Heart right ventricle (tissue), 16 donors: ENCODE results near the gene RHBDD2. TPM values are rescaled to one million over a fixed set of nuclear protein-coding genes. Genes with fewer than 3 reads are reported as not detected.

Source experiments
- ATAC-seq, 8 donors: fragments of 200-7000 bp; cut with Tn5 transposase; one replicate each; pipeline ENCODE4 v1.9.1; 2020; ENCODE audit warnings: mild to moderate bottlenecking in 8 of 8, moderate library complexity in 8 of 8, moderate number of reproducible peaks in 1 of 8
- DNase-seq, 2 donors: peaks; one replicate each; pipeline ENCODE4 v3.0.0-alpha.2; 2020
- H3K27ac ChIP-seq, 10 donors: fragments of 200-600 bp; sonication (generic) in 2 of 10; one replicate each; pipeline versions ENCODE4 v1.5.0 to v1.8.0; 2020 to 2022; ENCODE audit warnings: mild to moderate bottlenecking in 3 of 10
- H3K27me3 ChIP-seq, 7 donors: fragments of 200-600 bp; one replicate each; pipeline ENCODE4 v1.8.0; 2021 to 2022; ENCODE audit warnings: mild to moderate bottlenecking in 2 of 7
- H3K36me3 ChIP-seq, 9 donors: fragments of 200-600 bp; sonication (generic) in 1 of 9; one replicate each; pipeline versions ENCODE4 v1.5.0 to v1.8.0; 2020 to 2022; ENCODE audit warnings: mild to moderate bottlenecking in 2 of 9
- H3K4me1 ChIP-seq, 9 donors: fragments of 200-600 bp; sonication (generic) in 1 of 9; one replicate each; pipeline versions ENCODE4 v1.5.0 to v1.8.0; 2020 to 2022; ENCODE audit warnings: mild to moderate bottlenecking in 4 of 9
- H3K4me3 ChIP-seq, 10 donors: fragments of 200-600 bp; sonication (generic) in 2 of 10; one replicate each; pipeline versions ENCODE4 v1.5.0 to v1.8.0; 2020 to 2022; ENCODE audit warnings: mild to moderate bottlenecking in 7 of 10, moderate library complexity in 2 of 10
- H3K9me3 ChIP-seq, 11 donors: fragments of 200-600 bp in 10 of 11; sonication (generic) in 2 of 11; one replicate each; pipeline versions ENCODE4 v1.5.0 to v1.8.0; 2013 to 2022; ENCODE audit warnings: mild to moderate bottlenecking in 2 of 11, control low read depth in 1 of 11, moderate library complexity in 1 of 11
- CTCF ChIP-seq, 9 donors: fragments of 200-600 bp; sonication (generic) in 2 of 9; IDR thresholded peaks; one replicate each; pipeline versions ENCODE4 v1.5.0 to v1.8.0; 2021 to 2022; ENCODE audit warnings: antibody characterized with exemption in 9 of 9, mild to moderate bottlenecking in 5 of 9, moderate library complexity in 1 of 9
- WGBS, 2 donors: extraction: QIAGEN DNeasy Blood & Tissue Kit; methylation state at CpG; one replicate each; pipeline ENCODE4 v1.1.7; 2013; ENCODE audit warnings: inconsistent platforms in 1 of 2; 5-methylcytosine and 5-hydroxymethylcytosine counted together
- intact Hi-C, 10 donors: fragments of 100-400 bp; cut with DNase I; formaldehyde crosslinking; loops; one replicate each; pipeline versions ENCODE4 v1.11.1 to v1.14.2; 2022
- polyA plus RNA-seq, 2 donors: library from polyadenylated mRNA; stranded (reverse); fragments of 200-250 nt; gene quantifications; one replicate each; pipeline ENCODE4 v1.2.3, GENCODE V29; 2013
- total RNA-seq, 10 donors: library from RNA; stranded (reverse); fragmentation: NEBNext Ultra II Directional in 3 of 10; extraction: Animal tissue kit (Norgen Biotek cat#: 25700) in 3 of 10; gene quantifications; one replicate each; pipeline versions ENCODE4 v1.2.1 to v1.2.4, GENCODE V29; 2021 to 2023
- donor health status: Arrhythmogenic right ventricular cardiomyopathy.
- donor health status: ischemic (EF 13 %, LVEDD 7.1; RV severe dilation, severe dysfunction).
- donor health status: healthy with polysubstance abuse.
- donor health status: DM: no; HTN: yes; CAD: no.
- donor health status: DM: no; HTN: no; CAD: no.
- donor health status: ischemic (EF 25% LVEDD 6.9; RV normal size, moderate dysfunction).
- donor health status: ischemic (EF 25% LVEDD 5.7; RV mildly dilated, moderate dysfunction).
- donor health status: healthy.
- donor health status: DM: yes; HTN: yes; CAD: no.
- donor health status: Ischemic cardiomyopathy.
- donor health status: ischemic (EF 35%, LVEDD 5.7; RV mildly dilated, moderate dysfunction).
- donor health status: nonischemic (EF 11% LVEDD 7.7; RV severe dilation, severe dysfunction).
- donor health status: DM: yes; HTN: yes; CAD: no.
- donor health status: PGD.
- donor health status: ischemic (EF 29% LVEDD 5.4; RV normal size, mild dysfunction).
- donor health status: nonischemic (EF 23%, LVEDD 6.1; RV moderate dilation, normal function).

RHBDD2 gene
- total and polyA plus RNA-seq, 12 donors: 20.8 to 48.1 (median 28.8) TPM

- Histone ChIP-seq H3K9me3 (no peaks in the 10 kb centered on the region), H3K4me3 (peak overlapping the region; percentile 88 to 100 (median 96)), H3K4me1 (peaks cover 15 to 60% (median 49%) of the 10 kb centered on the region in 9 donors), H3K36me3 (peaks cover 0 to 5% (median 0%) of the 10 kb centered on the region in 9 donors), H3K27ac (peak overlapping the region in 6 of 10 donors; percentile 88 to 98 (median 96)), H3K27me3 (no peaks in the 10 kb centered on the region)
- intact Hi-C loops: loop anchor here in 7 of 10 donors (5.0 kb wide), 5 partner anchors 36 to 81 kb away; partner anchors contain the start of gene TMEM120A (in 2 of the 7)
- DNase-seq (no peak), ATAC-seq (no peak)
- no peak for TF ChIP-seq CTCF (IDR thresholded peaks at IDR 0.05)
- 59 to 63% methylated on average over 5 of the region's 5 CpGs for WGBS, 2 donors
These were observed 37.4 kb downstream of the RHBDD2 start for GRCh38 chr7:75916259-75916658.

DNA sequence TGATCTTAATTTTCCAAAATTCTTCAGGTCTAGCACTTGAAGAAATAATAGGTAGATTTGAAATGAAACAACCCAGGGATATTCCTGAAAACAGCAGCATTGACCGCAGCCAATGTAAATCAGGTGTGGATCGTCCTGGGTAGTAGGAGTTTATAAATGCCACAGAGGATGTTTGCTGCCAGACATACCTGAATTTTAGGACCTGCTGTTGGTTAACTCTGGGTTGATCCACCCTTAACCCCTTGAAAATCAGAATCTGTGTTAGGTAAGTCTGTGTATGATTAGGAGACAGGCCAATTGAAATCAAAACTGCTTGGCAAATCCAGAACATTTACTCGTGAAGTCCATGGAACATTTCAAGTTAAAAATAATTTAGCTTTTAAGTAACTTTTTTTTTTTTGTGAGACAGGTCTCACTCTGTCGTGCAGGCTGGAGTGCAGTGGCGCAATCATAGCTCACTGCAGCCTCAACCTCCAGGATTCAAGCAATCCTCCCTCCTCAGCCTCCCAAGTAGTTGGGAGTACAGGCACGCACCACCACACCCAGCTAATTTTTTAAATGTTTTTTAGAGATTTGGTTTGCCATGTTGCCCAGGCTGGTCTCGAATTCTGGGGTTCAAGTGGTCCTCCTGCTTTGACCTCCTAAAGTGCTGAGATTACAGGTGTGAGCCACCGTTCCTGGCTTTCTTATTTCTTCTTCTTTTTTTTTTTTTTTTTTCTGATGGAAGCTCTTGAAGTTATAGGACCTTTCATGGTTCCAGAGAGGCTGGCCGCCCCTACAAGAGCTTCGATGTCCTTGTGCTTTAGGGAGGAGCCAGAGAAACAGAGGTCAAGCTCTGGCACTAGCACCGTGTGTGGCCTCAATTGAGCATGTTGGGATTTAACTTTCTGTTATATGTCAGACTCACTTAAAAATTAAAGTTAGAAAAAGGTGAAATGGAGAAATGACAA lies 38.1 kb downstream of the RHBDD2 start:
- Histone ChIP-seq H3K27me3 (no peaks in the 10 kb centered on the region), H3K4me3 (peak overlapping the region in 4 of 10 donors; percentile 93 to 99 (median 96)), H3K9me3 (no peaks in the 10 kb centered on the region), H3K27ac (peak overlapping the region in 2 of 10 donors; percentile 88 to 98), H3K4me1 (peaks cover 16 to 67% (median 51%) of the 10 kb centered on the region in 9 donors), H3K36me3 (peaks cover 0 to 5% (median 0%) of the 10 kb centered on the region in 9 donors)
- DNase-seq (no peak), ATAC-seq (no peak)
- 83 to 87% methylated on average over 11 of the region's 11 CpGs for WGBS, 2 donors
- intact Hi-C loops: loop anchor here in 7 of 10 donors (5.0 kb wide), 5 partner anchors 35 to 80 kb away; partner anchors contain the start of gene TMEM120A (in 2 of the 7)
- no peak for TF ChIP-seq CTCF (IDR thresholded peaks at IDR 0.05)

- Histone ChIP-seq H3K27me3 (no peaks in the 10 kb centered on the region), H3K9me3 (no peaks in the 10 kb centered on the region), H3K27ac (peak overlapping the region in 1 of 10 donors; percentile 34), H3K36me3 (peaks cover 0 to 5% (median 0%) of the 10 kb centered on the region in 9 donors), H3K4me3 (no peak overlapping the region), H3K4me1 (peaks cover 16 to 84% (median 60%) of the 10 kb centered on the region in 9 donors)
- intact Hi-C loops: no loop called here
- 84 to 85% methylated on average over 19 of the region's 19 CpGs for WGBS, 2 donors
- DNase-seq (no peak), ATAC-seq (peak in 5 of 8 donors; percentile 32 to 87 (median 77))
- no peak for TF ChIP-seq CTCF (IDR thresholded peaks at IDR 0.05)
These were observed 41.8 kb downstream of the RHBDD2 start for GRCh38 chr7:75920431-75921161.

DNA sequence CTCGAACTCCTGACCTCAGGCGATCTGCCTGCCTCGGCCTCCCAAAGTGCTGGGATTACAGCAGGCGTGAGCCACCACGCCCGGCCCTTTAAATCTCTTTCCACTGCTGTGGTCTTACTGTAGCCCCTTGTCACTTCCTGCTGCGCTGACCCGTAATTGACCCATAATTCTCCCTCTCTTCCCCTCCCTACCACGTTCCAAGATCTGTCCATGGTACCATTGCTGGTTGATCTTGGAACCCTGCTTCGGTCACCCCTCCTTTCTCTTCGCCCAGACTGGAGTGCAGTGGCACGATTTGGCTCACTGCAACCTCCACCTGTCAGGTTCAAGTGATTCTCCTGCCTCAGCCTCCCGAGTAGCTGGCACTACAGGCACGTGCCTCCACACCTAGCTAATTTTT lies 42.6 kb downstream of the RHBDD2 start:
- no peak overlapping the region for H3K4me3 ChIP-seq
- TF ChIP-seq CTCF (IDR thresholded peaks at IDR 0.05): no peak
- H3K27ac ChIP-seq: no peak overlapping the region
- ATAC-seq (no peak), DNase-seq (no peak)
- no peaks in the 10 kb centered on the region for H3K27me3 ChIP-seq
- no peaks in the 10 kb centered on the region for H3K9me3 ChIP-seq
- intact Hi-C loops: no loop called here
- 76 to 81% methylated on average over 14 of the region's 14 CpGs for WGBS, 2 donors
- H3K4me1 ChIP-seq: peaks cover 8 to 81% (median 59%) of the 10 kb centered on the region in 9 donors
- H3K36me3 ChIP-seq: peaks cover 0 to 5% (median 0%) of the 10 kb centered on the region in 9 donors
